Activated CD8-positive, alpha-beta memory T cell treated with anti-CD3 and anti-CD28 coated beads, Interleukin-2, amount 50 U/mL, for 48 hours (primary cell): ENCODE measurements around the gene AQP12B.

Source experiments
- DNase-seq: peaks from one replicate; pipeline ENCODE4 v3.0.0-alpha.2; 2020

AQP12B gene, protein sequence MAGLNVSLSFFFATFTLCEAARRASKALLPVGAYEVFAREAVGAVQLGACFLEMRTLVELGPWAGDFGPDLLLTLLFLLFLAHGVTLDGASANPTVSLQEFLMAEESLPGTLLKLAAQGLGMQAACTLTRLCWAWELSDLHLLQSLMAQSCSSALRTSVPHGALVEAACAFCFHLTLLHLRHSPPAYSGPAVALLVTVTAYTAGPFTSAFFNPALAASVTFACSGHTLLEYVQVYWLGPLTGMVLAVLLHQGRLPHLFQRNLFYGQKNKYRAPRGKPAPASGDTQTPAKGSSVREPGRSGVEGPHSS

GRCh38 chr2:240682431-240683224 lies at the start of gene AQP12B:
Gene AQP12B, minus strand, starts transcription at chr2:240682885. Its CDS starts 48 bp downstream, at chr2:240682837.
- peak; percentile 47 for DNase-seq

DNA sequence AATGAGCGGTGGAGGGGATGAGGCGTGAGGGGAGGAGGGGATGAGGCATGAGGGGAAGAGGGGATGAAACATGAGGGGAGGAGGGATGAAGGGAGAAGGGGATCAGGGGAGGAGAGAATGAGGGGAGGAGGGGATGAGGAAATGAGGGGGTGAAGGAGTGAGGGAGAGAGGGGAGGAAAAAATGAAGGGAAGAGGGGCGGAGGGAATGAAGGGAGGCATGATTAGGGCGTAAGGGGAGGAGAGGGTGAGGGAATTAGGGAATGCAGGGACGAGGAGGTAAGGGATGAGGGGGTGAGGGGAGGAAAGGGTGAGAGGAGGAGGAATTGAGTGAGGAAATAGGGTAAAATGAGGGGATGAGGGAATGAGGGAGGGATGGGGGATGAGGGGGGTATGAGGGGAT lies 49.5 kb upstream of the AQP12B start:
- no peak for DNase-seq

DNA sequence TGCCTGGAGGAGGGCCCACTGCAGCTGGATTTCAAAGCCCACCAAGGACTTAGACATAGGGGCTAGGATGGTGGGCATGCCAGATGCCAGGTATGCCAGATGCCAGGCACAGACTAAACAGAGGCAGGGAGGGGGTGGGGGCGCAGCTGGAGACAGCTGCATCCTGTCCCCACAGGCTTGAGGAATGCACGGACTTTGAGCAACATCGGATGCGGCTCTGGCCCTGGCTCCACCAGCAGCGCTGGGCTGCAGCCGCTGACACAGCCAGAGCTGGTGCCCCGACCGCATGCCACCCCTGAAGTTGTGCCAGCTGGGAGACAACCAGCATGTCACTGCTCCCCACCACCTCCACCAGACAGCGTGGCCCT lies 48.5 kb upstream of the AQP12B start:
- no peak for DNase-seq

DNA sequence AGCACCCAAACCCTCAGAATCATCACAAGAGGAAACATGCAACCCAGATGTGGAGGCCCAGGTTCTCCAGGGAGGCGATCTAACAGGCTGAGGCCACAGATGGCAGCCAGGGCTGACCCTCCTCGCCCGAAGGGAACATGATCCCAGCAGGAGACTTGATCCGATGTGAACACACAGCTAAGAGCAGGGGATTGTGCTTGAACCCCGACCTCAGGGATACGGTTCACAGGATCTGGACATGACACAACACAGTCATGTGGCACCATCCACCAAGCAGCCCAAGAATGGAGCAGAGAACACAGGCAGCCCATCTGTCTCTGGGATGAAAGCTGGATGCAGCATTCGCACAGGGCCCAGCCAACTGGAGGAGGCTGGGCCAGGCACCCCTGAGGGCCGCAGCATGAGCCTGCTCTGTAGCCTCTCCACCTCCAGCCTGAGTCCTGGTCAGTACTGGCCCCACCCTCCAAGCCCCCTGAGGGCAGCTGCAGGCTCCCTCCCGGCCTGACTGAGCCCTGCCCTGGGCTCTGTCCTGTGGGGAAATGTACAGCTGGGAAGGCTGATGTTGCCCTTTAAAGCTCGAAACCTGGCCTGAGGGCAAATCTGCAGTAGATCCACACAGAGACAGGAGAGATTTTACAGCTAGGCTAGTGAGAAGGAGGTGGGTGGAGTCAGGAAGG lies 48.0 kb upstream of the AQP12B start:
- no peak for DNase-seq

DNA sequence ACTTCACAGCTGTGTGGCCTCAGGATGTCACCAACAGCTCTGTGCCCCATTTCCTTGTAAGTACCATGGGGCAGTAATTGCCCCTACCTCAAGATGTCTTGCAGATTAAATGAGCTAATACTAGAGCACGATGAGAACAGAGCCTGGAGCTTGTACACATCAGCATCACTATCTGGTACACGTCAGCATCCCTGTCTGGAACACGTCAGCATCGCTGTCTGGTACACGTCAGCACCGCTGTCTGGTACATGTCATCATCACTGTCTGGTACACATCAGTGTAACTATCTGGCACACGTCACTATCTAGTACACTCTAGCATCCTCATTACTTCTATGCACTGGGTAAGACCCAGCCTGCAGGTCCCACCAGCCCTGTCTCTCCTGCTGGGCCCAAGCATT lies 46.1 kb upstream of the AQP12B start:
- DNase-seq = no peak

GRCh38 chr2:240728361-240728760 lies 45.7 kb upstream of the AQP12B start:
- DNase-seq = no peak

DNA sequence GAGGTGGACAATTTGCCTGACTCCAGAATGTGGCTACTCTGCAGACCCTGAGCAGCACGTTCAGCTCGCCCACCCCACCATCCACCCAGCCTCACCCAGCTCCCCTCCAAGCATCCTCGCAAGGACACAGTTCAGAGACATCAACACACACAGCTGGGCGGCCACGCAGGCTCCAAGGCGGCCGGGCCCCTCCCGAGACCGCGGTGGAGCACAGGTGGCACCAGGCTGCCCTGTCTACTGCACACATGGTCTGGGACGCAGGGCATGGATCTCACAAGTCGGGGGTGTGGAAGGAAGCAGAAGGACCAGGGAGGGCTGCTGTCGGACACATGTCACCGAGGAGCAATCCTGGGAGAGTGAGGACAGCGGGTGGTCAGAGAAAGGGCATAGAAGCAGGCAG lies 45.2 kb upstream of the AQP12B start:
- no peak for DNase-seq

DNA sequence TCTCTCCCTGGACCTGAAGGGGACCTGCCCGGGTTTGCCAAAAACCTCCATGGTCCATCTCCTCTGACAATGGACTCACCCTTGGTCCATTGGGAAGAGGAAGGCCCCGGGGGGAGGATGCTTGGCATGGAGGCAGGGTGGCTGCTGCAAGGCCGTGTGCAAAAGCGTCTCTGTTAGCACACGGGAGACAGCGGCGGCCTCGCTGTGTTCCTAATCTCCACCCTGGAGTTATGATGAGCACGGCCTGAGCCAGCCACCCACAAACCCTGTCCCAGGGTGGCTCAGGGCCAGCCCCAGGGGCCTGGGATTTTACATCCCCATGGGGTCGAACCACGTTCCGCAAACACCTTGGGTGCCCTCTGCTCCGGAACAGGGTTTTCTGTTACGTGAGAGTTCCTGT lies 44.8 kb upstream of the AQP12B start:
- no peak for DNase-seq

GRCh38 chr2:240726876-240727275 lies 44.2 kb upstream of the AQP12B start:
- DNase-seq = no peak

GRCh38 chr2:240725671-240726070 lies 43.0 kb upstream of the AQP12B start:
- DNase-seq = no peak

GRCh38 chr2:240725266-240725665 lies 42.6 kb upstream of the AQP12B start:
- DNase-seq = no peak

- no peak for DNase-seq
Measured at GRCh38 chr2:240724431-240724830, 41.7 kb upstream of the AQP12B start.

GRCh38 chr2:240723851-240724250 lies 41.2 kb upstream of the AQP12B start:
- no peak for DNase-seq

GRCh38 chr2:240722796-240723735 lies 40.4 kb upstream of the AQP12B start:
- no peak for DNase-seq

DNA sequence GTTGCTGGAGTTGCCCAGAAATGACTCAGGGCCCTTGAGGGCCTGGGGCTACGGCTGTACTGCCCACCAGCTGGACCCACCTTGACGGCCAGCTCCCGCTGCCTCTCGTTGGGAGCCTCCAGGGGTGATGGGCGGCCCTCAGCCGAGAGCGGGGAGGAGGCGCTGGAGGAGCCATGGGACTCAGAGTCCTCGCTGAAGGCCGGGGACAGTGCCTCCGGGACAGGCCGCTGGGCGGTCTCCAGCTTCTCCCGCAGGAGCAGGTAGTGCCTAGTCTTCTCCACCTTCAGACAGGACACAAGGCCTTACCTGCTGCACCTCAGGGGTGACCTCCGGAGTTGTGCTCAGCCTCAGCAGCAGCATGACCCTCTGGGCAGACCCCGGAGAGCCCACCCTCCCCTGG lies 39.7 kb upstream of the AQP12B start:
- DNase-seq = no peak

- DNase-seq = no peak
Measured at GRCh38 chr2:240721596-240722180, 39.0 kb upstream of the AQP12B start.

GRCh38 chr2:240720686-240721595 lies 38.3 kb upstream of the AQP12B start:
- no peak for DNase-seq

GRCh38 chr2:240719676-240720545 lies 37.2 kb upstream of the AQP12B start:
- no peak for DNase-seq

DNA sequence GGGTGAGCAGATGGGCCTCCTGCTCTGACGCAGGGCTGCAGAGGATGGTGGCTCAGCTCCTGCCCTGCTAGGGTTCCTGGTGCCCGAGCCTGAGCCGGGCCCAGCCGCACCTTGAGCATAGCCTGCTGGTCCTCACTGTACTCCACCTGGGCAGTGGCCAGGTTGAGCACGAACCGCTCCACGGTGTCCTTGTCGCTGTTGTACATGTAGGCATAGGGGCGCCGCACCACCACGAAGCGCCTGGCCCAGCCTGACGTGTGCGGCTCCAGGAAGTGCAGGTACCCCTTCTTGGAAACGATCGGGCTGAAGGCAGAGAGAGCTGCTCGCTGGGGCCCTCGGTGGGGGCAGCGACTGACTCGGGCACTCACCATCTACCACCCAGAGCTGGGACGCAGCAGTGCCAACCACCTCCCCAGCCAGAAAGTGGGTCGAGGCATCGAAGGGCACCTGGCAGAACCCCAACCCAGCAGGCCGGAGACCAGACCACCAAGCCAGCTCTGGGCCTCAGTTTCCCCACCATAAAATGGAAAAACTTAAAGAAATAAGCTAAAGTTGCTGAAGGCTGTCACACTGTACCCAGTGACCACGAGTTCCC lies 36.3 kb upstream of the AQP12B start:
- no peak for DNase-seq
